IMR-90 (cell line): ENCODE data around the gene SRMS. TPM values are rescaled to one million over a fixed set of nuclear protein-coding genes. Genes with fewer than 3 reads are reported as not detected.

Experiments
- ATAC-seq: fragments of 200-7000 bp; cut with Tn5 transposase; 2 replicates; pipeline ENCODE4 v1.9.1; 2020; ENCODE audit warnings: low read depth, mild to moderate bottlenecking, moderate library complexity
- BruUV-seq: library from RNA; stranded (reverse); fragments of 400-500 nt; replicated peaks from 2 replicates; lab custom pipeline; 2021; lab: Mats Ljungman, UMichigan
- CTCF ChIA-PET: fragments of 300-600 bp; formaldehyde crosslinking; extraction: SDS; loops from one replicate; lab custom pipeline; 2021; ENCODE audit warnings: antibody characterized with exemption; lab: Yijun Ruan, JAX
- POLR2A ChIA-PET: fragments of 300-600 bp; sonication (Branson Sonifier 250); formaldehyde crosslinking; loops from one replicate; lab custom pipeline; 2022; ENCODE audit warnings: antibody characterized with exemption; ENCODE audit not compliant: unreplicated experiment; lab: Charles Lee
- DNase-seq: peaks from one replicate; pipeline ENCODE4 v3.0.0; 2013
- H2AFZ ChIP-seq: replicated peaks from 2 replicates; pipeline ENCODE3; 2013; ENCODE audit warnings: low read length, mild to moderate bottlenecking; ENCODE audit not compliant: poor library complexity
- H2AK5ac ChIP-seq: 2 replicates; pipeline ENCODE4 v1.6.1; 2013; ENCODE audit warnings: low read depth, low read length, inconsistent platforms
- H2AK9ac ChIP-seq: replicated peaks from 2 replicates; pipeline ENCODE3; 2013; ENCODE audit warnings: mild to moderate bottlenecking, low read depth, low read length, moderate library complexity; ENCODE audit not compliant: poor library complexity
- H2BK120ac ChIP-seq: 2 replicates; pipeline ENCODE4 v1.6.1; 2013; ENCODE audit warnings: low read depth, low read length, inconsistent platforms
- H2BK15ac ChIP-seq: 3 replicates; pipeline ENCODE4 v1.6.1; 2013; ENCODE audit warnings: low read depth, low read length, inconsistent platforms
- H2BK20ac ChIP-seq: 2 replicates; pipeline ENCODE4 v1.6.1; 2013; ENCODE audit warnings: low read depth, mild to moderate bottlenecking, inconsistent platforms, low read length, moderate library complexity
- H2BK5ac ChIP-seq: 2 replicates; pipeline ENCODE4 v1.6.1; 2013; ENCODE audit warnings: mild to moderate bottlenecking, low read depth, low read length, inconsistent platforms; ENCODE audit not compliant: poor library complexity, severe bottlenecking
- H3K14ac ChIP-seq: replicated peaks from 2 replicates; pipeline ENCODE4 v1.6.1; 2013; ENCODE audit warnings: low read depth, low read length, inconsistent platforms
- H3K18ac ChIP-seq: 2 replicates; pipeline ENCODE4 v1.6.1; 2013; ENCODE audit warnings: low read depth, low read length, control low read depth
- H3K23ac ChIP-seq: 2 replicates; pipeline ENCODE4 v1.6.1; 2013; ENCODE audit warnings: low read depth, low read length, inconsistent platforms
- H3K27ac ChIP-seq: 2 replicates; pipeline ENCODE4 v1.5.1; 2013; ENCODE audit warnings: mild to moderate bottlenecking, control low read depth, low read length; ENCODE audit not compliant: insufficient read depth
- H3K27me3 ChIP-seq: 2 replicates; pipeline ENCODE4 v1.6.1; 2013; ENCODE audit warnings: low read length; ENCODE audit not compliant: control insufficient read depth, insufficient read depth
- H3K36me3 ChIP-seq: 2 replicates; pipeline ENCODE4 v1.6.1; 2013; ENCODE audit warnings: low read length, mixed read lengths; ENCODE audit not compliant: control insufficient read depth, insufficient read depth
- H3K4ac ChIP-seq: 2 replicates; pipeline ENCODE4 v1.6.1; 2013; ENCODE audit warnings: low read depth, low read length, inconsistent platforms
- H3K4me1 ChIP-seq: 2 replicates; pipeline ENCODE4 v1.6.1; 2013; ENCODE audit warnings: low read length, mixed read lengths; ENCODE audit not compliant: control insufficient read depth, insufficient read depth
- H3K4me2 ChIP-seq: 2 replicates; pipeline ENCODE4 v1.6.1; 2013; ENCODE audit warnings: low read depth, mild to moderate bottlenecking, control low read depth, low read length, moderate library complexity
- H3K4me3 ChIP-seq: 2 replicates; pipeline ENCODE4 v1.5.1; 2013; ENCODE audit warnings: low read depth, mild to moderate bottlenecking, control low read depth, low read length, moderate library complexity; ENCODE audit not compliant: insufficient read depth
- H3K56ac ChIP-seq: 2 replicates; pipeline ENCODE4 v1.6.1; 2013; ENCODE audit warnings: low read length, inconsistent platforms; ENCODE audit not compliant: insufficient read depth; ENCODE audit errors: extremely low read depth
- H3K79me1 ChIP-seq, 2 experiments: 2 replicates each; pipeline ENCODE4 v1.6.1; 2013; ENCODE audit warnings: low read length in 2 of 2, inconsistent platforms in 1 of 2, low read depth in 1 of 2
- H3K9ac ChIP-seq: 2 replicates; pipeline ENCODE4 v1.6.1; 2013; ENCODE audit warnings: low read depth, low read length, control low read depth
- H3K9me1 ChIP-seq: 2 replicates; pipeline ENCODE4 v1.6.1; 2013; ENCODE audit warnings: low read length, inconsistent platforms; ENCODE audit not compliant: insufficient read depth
- H3K9me3 ChIP-seq: 2 replicates; pipeline ENCODE4 v1.6.1; 2013; ENCODE audit warnings: low read length; ENCODE audit not compliant: control insufficient read depth, insufficient read depth
- H4K20me1 ChIP-seq: 2 replicates; pipeline ENCODE4 v1.6.1; 2013; ENCODE audit warnings: low read length, inconsistent platforms; ENCODE audit not compliant: insufficient read depth
- H4K5ac ChIP-seq: 2 replicates; pipeline ENCODE4 v1.6.1; 2013; ENCODE audit warnings: mild to moderate bottlenecking, low read depth, low read length, control low read depth
- H4K8ac ChIP-seq, 2 experiments: 2 replicates each; pipeline ENCODE4 v1.6.1; 2013; ENCODE audit warnings: low read depth in 2 of 2, low read length in 2 of 2, control low read depth in 1 of 2, inconsistent platforms in 1 of 2
- H4K91ac ChIP-seq: 2 replicates; pipeline ENCODE4 v1.6.1; 2013; ENCODE audit warnings: low read depth, low read length, inconsistent platforms; ENCODE audit not compliant: insufficient read depth
- CEBPB ChIP-seq: IDR thresholded peaks from 2 replicates; pipeline ENCODE4 v1.6.1; 2012; ENCODE audit warnings: low read depth, low read length, improper control_type of control experiment
- CHD1 ChIP-seq: IDR thresholded peaks from 2 replicates; pipeline ENCODE4 v1.6.1; 2012; ENCODE audit warnings: low read depth, low read length, improper control_type of control experiment
- ELK1 ChIP-seq: fragments of 150-350 bp; IDR thresholded peaks from 2 replicates; pipeline ENCODE4 v1.6.1; 2016; ENCODE audit warnings: low read depth, mild to moderate bottlenecking, low read length, moderate library complexity, borderline replicate concordance
- MAFK ChIP-seq: IDR thresholded peaks from 2 replicates; pipeline ENCODE4 v1.6.1; 2012; ENCODE audit warnings: low read depth, low read length, improper control_type of control experiment
- MAZ ChIP-seq: IDR thresholded peaks from 2 replicates; pipeline ENCODE4 v1.6.1; 2012; ENCODE audit warnings: low read depth, mild to moderate bottlenecking, low read length, improper control_type of control experiment, moderate library complexity, borderline replicate concordance
- NFE2L2 ChIP-seq: fragments of 150-350 bp; IDR thresholded peaks from 2 replicates; pipeline ENCODE4 v1.6.1; 2016; ENCODE audit warnings: low read depth, mild to moderate bottlenecking, low read length
- RAD21 ChIP-seq: IDR thresholded peaks from 2 replicates; pipeline ENCODE4 v1.6.1; 2012; ENCODE audit warnings: low read length, improper control_type of control experiment
- RFX5 ChIP-seq: IDR thresholded peaks from 2 replicates; pipeline ENCODE4 v1.8.0; 2012; ENCODE audit warnings: low read depth, mild to moderate bottlenecking, low read length, moderate library complexity
- SMC3 ChIP-seq: fragments of 150-350 bp; IDR thresholded peaks from 2 replicates; pipeline ENCODE4 v1.6.1; 2016; ENCODE audit warnings: low read depth, mild to moderate bottlenecking, antibody characterized with exemption, low read length, moderate library complexity
- WGBS, 2 experiments: methylation state at CpG; one replicate each; pipeline versions ENCODE4 v1.1.5 to v1.1.7; 2013; ENCODE audit warnings: missing lambda C conversion rate in 2 of 2; ENCODE audit not compliant: insufficient read length in 1 of 2; ENCODE audit errors: extremely low coverage in 2 of 2; 5-methylcytosine and 5-hydroxymethylcytosine counted together
- dilution Hi-C: fragments of 300-500 bp; cut with HindIII; formaldehyde crosslinking; loops from one replicate; pipeline ENCODE4 v1.14.3; 2018; ENCODE audit warnings: low sequenced_read_pairs; ENCODE audit not compliant: unreplicated experiment
- in situ Hi-C: fragments of 300-500 bp; cut with MboI; formaldehyde crosslinking; loops from 3 replicates; pipeline ENCODE4 v1.14.3; 2019; ENCODE audit warnings: low sequenced_read_pairs, inconsistent platforms, mixed read lengths
- intact Hi-C: fragments of 100-400 bp; cut with micrococcal nuclease; formaldehyde crosslinking; loops from 2 replicates; pipeline ENCODE4 v1.10.0; 2022
- polyA plus RNA-seq, 3 experiments: library from polyadenylated mRNA; depleted of rRNA; stranded (reverse); fragments of >200 nt; gene quantifications; 2 replicates each; pipeline ENCODE4 v1.2.3, GENCODE V29; 2012; ENCODE audit warnings: low replicate concordance in 1 of 3
- total RNA-seq: library from RNA; depleted of rRNA; stranded (reverse); fragments of >200 nt; gene quantifications from 2 replicates; pipeline ENCODE4 v1.2.3, GENCODE V29; 2012
- TF ChIP-seq, protein P1 (sequence below): fragments of 150-350 bp; IDR thresholded peaks from 2 replicates; pipeline ENCODE4 v1.6.1; 2017; ENCODE audit warnings: mild to moderate bottlenecking, antibody characterized with exemption, low read length, low read depth

Gene SRMS
- total and polyA plus RNA-seq, 2 of the 4 experiments (the other 2 are of a cell fraction), result not detected

DNA sequence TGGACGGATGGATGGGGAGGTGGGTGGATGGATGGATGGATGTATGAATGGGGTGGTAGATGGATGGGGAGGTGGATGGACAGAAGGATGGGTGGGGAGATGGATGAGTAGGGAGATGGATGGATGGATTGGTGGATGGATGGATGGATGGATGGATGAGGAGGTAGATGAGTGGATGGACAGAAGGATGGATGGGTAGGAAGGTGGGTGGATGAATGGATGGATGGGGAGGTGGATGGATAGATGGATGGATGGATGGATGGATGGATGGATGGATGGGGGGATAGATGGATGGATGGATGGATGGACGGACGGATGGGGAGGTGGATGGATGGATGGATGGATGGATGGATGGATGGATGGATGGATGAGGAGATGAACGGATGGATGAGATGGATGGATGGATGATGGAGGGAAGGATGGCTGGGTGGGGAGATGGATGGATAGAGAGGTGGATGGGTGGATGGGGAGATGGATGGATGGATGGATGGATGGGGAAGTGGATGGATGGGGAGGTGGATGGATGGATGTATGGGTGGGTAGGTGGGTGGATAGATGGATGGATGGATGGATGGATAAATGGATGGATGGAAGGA is 55.8 kb downstream of the SRMS start:
- H3K4me2 ChIP-seq, result no peak overlapping the region
- no peaks in the 10 kb centered on the region for H3K36me3 ChIP-seq
- no peak overlapping the region for H3K23ac ChIP-seq
- no peak overlapping the region for H4K8ac ChIP-seq
- in situ Hi-C loops (no loop called here), dilution Hi-C loops (no loop called here), intact Hi-C loops (no loop called here)
- ATAC-seq (no peak), DNase-seq (no peak)
- no peak overlapping the region for H3K4ac ChIP-seq
- H2AK5ac ChIP-seq, result no peak overlapping the region
- H3K9ac ChIP-seq, result no peak overlapping the region
- no peak overlapping the region for H3K14ac ChIP-seq
- H4K5ac ChIP-seq, result no peak overlapping the region
- H3K27me3 ChIP-seq, result peaks cover 18% of the 10 kb centered on the region
- 50 to 100% methylated on average over 1 to 4 of the region's 4 CpGs for WGBS, 2 experiments
- H3K56ac ChIP-seq, result no peak overlapping the region
- H2AFZ ChIP-seq, result no peak overlapping the region
- no peak overlapping the region for H2BK120ac ChIP-seq
- no peak overlapping the region for H2BK15ac ChIP-seq
- H3K4me1 ChIP-seq, result no peaks in the 10 kb centered on the region
- no TSS peak for BruUV-seq
- no peaks in the 10 kb centered on the region for H3K79me1 ChIP-seq
- H2AK9ac ChIP-seq, result no peak overlapping the region
- no peaks in the 10 kb centered on the region for H3K9me3 ChIP-seq
- H3K4me3 ChIP-seq, result no peak overlapping the region
- H3K18ac ChIP-seq, result no peak overlapping the region
- H4K91ac ChIP-seq, result no peak overlapping the region
- CTCF ChIA-PET, result no interaction called here
- H2BK5ac ChIP-seq, result no peak overlapping the region
- TF ChIP-seq SMC3 (no peak), RAD21 (no peak), MAFK (no peak), MAZ (no peak), RFX5 (no peak), CHD1 (no peak), CEBPB (no peak), ELK1 (no peak), NFE2L2 (no peak)
- TF ChIP-seq, protein P1, sequence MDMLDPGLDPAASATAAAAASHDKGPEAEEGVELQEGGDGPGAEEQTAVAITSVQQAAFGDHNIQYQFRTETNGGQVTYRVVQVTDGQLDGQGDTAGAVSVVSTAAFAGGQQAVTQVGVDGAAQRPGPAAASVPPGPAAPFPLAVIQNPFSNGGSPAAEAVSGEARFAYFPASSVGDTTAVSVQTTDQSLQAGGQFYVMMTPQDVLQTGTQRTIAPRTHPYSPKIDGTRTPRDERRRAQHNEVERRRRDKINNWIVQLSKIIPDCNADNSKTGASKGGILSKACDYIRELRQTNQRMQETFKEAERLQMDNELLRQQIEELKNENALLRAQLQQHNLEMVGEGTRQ, result no peak
- no peak overlapping the region for H2BK20ac ChIP-seq
- H3K9me1 ChIP-seq, result no peaks in the 10 kb centered on the region
- POLR2A ChIA-PET, result no interaction called here
- peaks cover 4% of the 10 kb centered on the region; the same call in 1 of the 2 replicates for H4K20me1 ChIP-seq
- H3K27ac ChIP-seq, result no peak overlapping the region
